Stimulated activated CD4-positive, alpha-beta T cell treated with anti-CD3 and anti-CD28 coated beads, Interleukin-1b, Interleukin-23, amount 100 ng/mL, for 4 hours (primary cell): Measurements from ENCODE around the gene KIAA0753.
"Not testable (repeated sequence)": the region's sequence is repeated elsewhere in the genome, so short reads cannot be mapped to it uniquely, and the experiment has no call there.

Experiments used
- DNase-seq, 2 donors: peaks; one replicate each; pipeline ENCODE4 v3.0.0-alpha.2; 2020; ENCODE audit warnings: low read depth in 2 of 2

The KIAA0753 gene

DNA sequence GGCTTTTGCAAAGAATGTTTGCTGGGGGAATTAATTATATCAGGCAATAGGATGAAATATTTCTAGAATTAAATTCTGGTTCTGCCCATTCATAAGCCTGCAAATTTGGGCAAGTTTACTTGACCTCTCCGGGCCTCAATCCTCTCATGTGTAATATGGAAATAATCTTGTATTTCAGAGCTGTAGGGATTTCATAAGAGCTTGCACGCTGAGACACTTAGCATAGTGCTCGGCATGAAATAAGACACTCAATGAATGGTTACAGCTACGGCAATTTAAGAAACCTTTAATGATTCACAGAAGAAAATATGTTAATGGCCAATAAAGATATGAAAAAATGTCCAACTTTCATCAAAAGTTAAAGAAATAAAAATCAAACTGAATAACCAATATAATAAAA lies 43.6 kb downstream of the KIAA0753 start:
- no peak for DNase-seq

GRCh38 chr17:6596511-6596910 lies 44.0 kb downstream of the KIAA0753 start:
- DNase-seq = no peak

DNA sequence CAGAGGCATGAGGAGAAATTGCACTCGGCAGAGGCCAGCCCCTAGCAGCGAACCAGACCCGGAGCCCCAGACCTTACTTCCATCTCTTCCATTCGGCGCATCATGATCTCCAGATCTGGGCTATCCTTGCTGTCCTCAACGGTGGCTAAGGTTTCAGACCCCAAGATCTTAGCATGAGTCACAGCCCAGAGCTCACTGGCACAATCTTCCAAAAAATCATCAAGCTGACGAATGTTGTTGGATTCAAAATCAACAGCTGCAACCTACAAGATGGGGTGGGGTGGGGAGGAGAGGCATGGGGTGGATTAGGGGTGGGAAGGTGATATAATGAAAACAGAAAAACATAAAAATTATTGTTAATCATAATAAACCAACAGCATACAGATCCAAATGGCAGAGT lies 44.4 kb downstream of the KIAA0753 start:
- DNase-seq = no peak

DNA sequence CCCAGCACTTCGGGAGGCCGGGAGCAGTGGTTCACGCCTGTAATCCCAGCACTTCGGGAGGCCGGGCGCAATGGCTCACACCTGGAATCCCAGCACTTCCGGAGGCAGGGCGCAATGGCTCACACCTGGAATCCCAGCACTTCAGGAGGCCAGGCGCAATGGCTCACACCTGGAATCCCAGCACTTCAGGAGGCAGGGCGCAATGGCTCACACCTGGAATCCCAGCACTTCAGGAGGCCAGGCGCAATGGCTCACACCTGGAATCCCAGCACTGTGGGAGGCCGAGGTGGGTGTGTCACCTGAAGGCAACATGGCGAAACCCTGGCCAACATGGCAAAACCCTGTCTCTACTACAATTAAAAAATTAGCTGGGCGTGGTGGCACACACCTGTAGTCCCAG lies 47.1 kb downstream of the KIAA0753 start:
- not testable (repeated sequence) for DNase-seq

DNA sequence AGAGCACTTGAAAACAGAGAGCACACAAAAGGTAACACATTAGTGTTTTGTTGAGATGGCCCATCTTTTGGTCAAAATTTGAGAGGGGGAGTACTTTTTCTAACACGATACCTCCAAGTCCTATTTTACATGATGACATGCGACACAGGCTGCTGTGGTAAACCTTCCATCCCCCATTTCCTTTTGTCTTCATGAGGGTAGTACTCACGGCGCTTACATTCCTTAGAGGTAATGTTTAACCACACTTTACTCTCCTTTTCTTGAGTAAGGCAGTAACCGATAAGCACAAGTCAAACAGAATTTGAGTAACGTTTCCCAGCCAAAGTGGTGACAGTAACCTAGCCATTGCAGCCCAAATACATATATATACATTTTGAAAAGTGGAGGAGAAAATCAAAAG lies 48.3 kb downstream of the KIAA0753 start:
- no peak for DNase-seq

- no peak for DNase-seq
These were observed 48.8 kb downstream of the KIAA0753 start for GRCh38 chr17:6591599-6592158.

DNA sequence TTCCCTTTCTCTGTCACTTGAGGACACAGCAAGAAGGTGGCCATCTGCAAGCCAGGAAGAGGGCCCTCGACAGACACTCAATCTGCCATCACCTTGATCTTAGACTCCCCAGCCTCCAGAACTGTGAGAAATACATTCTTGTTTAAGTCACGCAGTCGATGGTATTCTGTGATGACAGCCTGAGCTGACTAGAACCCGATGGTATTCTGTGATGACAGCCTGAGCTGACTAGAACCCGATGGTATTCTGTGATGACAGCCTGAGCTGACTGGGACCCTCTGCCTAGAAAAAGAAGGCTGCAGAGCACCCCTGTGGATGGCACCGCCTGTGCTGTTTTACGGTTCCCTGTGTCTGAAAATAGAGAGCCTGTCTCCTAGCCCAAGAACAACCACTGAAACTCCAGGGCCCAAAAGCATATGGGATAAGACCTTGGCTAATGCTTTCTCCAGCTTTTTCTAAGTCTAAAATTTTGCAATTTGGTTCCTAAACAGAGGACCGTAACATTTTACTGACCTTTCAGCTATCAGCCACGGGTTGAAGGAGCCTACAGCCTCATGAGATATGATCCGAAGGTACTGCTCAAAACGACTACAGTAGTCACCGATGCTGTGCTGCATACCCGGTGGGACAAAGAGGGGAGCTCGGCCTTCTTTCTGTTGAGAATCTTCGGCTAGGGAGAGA lies 51.1 kb downstream of the KIAA0753 start:
- DNase-seq = no peak

DNA sequence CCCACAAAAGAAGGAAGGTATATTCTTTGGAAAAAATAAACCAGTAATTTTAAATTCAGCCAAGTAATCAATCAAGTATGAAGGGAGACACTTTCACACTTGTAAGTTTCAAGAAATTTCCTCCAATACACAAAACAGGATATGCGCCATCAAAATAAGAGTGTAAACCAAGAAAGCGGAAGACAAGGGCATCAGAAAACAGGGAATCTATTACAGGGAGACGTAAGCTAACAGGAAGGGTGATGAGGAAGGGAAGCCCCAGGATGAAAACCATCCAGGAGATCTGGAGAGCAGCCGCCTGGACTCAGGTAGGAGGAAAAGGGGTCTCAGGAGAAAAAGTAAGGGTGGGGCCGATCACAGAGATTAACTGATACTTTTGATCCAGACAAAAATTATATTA lies 52.3 kb downstream of the KIAA0753 start:
- DNase-seq = no peak

- no peak for DNase-seq
These were observed 53.2 kb downstream of the KIAA0753 start for GRCh38 chr17:6587310-6587709.

GRCh38 chr17:6583411-6583810 lies 57.1 kb downstream of the KIAA0753 start:
- no peak for DNase-seq

- no peak for DNase-seq
These were observed 59.9 kb downstream of the KIAA0753 start for GRCh38 chr17:6580625-6581024.

- no peak for DNase-seq
These were observed 62.0 kb downstream of the KIAA0753 start for GRCh38 chr17:6578491-6578890.

DNA sequence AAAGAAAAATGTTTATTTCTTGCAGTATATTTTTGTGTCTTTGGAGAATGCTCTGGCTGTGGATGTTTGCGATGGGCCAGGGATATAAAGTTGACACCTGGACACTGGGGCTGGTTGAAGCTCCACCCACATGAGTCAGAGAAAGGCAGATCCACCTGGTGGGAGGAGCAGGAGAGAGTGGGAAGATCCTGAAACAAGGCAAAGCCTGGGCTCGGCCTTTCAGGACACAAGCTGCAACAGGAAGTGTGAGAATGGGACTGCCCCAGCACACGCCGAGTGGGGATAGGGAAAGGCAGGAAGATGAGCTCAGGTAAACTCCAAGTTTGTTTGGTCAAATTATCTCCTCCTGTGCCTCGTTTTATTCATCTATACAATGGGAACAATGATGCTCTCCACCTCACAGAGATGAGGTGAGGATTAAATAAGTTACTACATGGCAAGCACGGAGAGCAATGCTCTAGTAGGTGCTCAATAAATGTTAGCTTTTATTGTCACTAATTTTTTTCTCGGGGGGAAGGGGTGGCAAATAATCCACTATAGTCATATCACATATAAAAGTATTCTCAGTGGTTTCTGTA lies 62.7 kb downstream of the KIAA0753 start:
- no peak for DNase-seq

- DNase-seq = no peak
These were observed 64.3 kb downstream of the KIAA0753 start for GRCh38 chr17:6576038-6576785.

- no peak for DNase-seq
These were observed 64.9 kb downstream of the KIAA0753 start for GRCh38 chr17:6575596-6575988.

- peak in 1 of 2 donors; percentile 30 for DNase-seq
These were observed 65.6 kb downstream of the KIAA0753 start for GRCh38 chr17:6574687-6575595.

DNA sequence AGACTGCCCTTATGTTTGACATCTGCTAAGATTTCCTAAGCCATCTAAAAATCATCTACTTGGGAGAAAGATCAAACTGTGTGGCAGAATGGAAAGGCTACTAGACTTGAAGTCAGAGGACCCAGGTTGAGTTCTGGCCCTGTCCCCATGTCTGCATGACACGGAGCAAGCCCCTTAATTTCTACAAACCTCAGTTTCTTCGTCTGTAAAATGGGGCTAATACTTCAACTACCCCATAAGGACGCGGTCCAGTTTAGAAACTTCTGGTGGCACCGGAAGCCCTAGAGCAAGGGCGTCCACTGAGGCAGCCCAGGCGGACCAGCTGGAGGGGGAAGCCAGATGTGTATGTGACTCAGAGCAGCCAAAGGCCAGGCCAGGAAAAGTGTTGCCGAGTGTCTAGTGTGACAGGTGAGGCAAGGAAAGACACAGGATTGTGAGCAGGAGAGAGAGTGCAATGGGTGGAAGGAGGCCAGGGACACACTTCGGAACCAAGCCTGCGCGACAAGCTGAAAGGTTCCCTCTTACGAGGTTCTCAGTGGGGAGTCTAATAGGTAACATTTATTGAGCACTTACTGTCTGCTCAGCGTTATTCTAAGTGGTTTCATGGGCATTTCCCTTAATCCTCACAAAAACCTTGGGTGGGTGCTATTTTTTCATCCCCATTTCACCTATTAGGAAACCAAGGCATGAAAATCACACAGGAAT lies 66.4 kb downstream of the KIAA0753 start:
- no peak for DNase-seq

GRCh38 chr17:6573495-6573894 lies 67.0 kb downstream of the KIAA0753 start:
- not testable (repeated sequence) for DNase-seq

- DNase-seq = no peak
These were observed 67.5 kb downstream of the KIAA0753 start for GRCh38 chr17:6572972-6573370.

GRCh38 chr17:6571452-6571781 lies 69.1 kb downstream of the KIAA0753 start:
- DNase-seq = no peak
